GM18519 (cell line): Measurements from ENCODE around the gene USP7.
"Not testable (repeated sequence)": the region's sequence is repeated elsewhere in the genome, so short reads cannot be mapped to it uniquely, and the experiment has no call there.

ENCODE experiments used
- ATAC-seq: cut with Tn5 transposase; IDR thresholded peaks from one replicate; pipeline ENCODE4 v1.9.1; 2021; ENCODE audit warnings: mild to moderate bottlenecking, moderate library complexity; ENCODE audit not compliant: unreplicated experiment, low FRiP score

Gene USP7

GRCh38 chr16:8852534-8852933 is 111.2 kb downstream of the USP7 start:
- no peak for ATAC-seq

DNA sequence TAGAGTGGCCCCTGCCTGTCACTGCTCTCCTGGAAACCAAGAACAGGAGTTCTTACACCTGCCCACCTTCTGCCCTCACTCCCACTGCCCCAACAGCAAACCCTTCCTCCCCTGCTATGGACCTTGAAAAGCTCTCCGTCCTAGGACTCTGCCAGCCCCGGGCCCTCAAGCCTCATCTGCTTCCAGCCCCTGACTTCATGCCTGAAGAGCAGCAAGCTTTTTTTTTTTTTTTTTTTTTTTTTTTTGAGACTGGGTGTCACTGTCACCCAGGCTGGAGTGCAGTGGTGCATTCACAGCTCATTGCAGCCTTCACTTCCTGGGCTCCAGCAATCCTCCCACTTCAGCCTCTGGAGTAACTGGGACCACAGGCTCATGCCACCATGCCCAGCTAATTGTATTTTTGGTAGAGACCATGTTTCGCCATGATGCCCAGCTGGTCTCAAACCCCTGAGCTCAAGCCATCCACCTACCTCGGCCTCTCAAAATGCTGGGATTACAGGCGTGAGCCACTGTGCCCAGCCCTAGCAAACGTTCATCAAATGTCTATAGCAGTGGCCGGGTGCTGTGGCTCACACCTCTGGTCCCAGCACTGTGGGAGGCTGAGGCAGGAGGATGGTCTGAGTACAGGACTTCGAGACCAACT is 111.8 kb downstream of the USP7 start:
- no peak for ATAC-seq

GRCh38 chr16:8850279-8850885 is 113.3 kb downstream of the USP7 start:
- no peak for ATAC-seq

DNA sequence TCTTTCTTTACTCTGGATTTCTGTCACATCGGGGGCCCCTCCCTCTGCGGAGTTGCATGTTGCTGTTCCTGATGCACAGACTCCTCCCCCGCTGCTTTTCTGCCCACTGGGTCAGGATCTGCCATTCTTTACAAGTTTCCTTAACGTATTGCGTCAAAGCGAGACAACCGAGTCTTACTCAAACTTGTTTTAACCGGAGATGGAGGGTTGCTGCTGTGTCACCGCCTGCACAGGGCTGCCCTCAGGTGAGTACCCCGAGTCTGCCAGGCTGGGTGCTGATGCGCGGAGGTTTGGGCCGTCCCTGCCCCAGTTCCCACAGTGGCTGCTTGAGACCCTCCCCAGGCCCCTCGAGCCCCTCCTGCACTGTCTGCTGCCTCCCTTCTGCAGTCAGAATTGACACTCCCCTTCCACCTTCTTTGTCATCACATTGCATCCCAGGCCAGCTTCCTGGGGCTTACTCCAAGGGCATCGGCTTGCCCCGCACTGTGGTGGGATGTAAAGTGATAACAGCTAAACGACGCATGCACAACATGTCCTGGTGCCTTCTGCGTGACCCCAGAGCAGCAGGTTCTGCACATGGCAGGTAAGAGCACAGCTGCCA is 114.2 kb downstream of the USP7 start:
- ATAC-seq = no peak

GRCh38 chr16:8848939-8849391 is 114.7 kb downstream of the USP7 start:
- no peak for ATAC-seq

GRCh38 chr16:8848231-8848938 is 115.3 kb downstream of the USP7 start:
- no peak for ATAC-seq

GRCh38 chr16:8847623-8848022 is 116.1 kb downstream of the USP7 start:
- no peak for ATAC-seq

GRCh38 chr16:8847145-8847544 is 116.6 kb downstream of the USP7 start:
- no peak for ATAC-seq

- ATAC-seq = no peak
Measured at GRCh38 chr16:8846401-8846932, 117.2 kb downstream of the USP7 start.

DNA sequence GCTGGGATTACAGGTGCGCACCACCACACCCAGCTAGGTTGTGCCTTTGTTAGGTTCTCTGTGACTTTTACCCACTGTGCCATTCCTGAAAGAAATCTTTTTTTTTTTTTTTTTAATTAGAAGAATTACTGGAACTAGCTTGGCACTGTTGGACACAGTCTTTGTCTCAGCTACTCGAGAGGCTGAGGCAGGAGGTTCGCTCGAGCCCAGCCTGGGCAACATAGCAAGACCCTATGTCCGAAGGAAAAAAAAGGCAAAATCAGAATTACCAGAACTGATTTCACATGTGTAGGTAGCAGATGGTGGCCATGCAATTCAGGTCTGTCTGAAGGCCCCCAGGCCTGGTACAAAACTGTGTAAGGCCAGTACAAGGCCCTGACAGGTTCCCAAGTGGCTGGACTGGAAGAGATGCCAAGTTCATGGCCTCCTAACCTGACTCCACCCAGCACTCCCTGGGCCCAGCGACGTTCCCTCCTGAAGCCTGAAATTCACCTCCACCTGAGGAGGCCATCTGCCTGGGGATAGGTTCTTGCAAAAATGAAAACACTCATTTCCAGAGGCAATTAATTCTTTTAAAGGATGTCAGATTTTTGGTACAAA is 117.9 kb downstream of the USP7 start:
- no peak for ATAC-seq

DNA sequence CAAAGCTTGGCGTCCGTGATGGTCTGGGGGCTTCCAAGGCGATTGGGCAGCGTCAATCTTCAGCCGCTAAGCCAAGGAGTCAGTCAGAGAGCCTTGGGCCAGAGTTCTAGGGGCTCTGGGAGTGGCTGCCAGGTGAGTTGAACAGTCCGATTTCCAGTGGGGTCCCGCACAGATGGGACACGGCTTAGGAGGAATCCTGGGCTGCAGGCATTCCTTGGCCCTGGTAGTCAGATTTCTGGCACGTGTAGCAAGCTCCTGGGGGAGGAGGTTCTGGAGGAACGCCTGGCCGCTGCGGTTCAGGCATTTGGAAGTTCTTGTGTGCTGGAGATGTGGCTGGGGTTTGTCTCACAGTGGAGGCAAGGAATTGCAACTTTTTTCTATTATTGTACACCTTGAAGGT is 120.4 kb downstream of the USP7 start:
- not testable (repeated sequence) for ATAC-seq
